Keratinocyte (primary cell): ENCODE data around the gene PCDH9. TPM values are rescaled to one million over a fixed set of nuclear protein-coding genes. Genes with fewer than 3 reads are reported as not detected.

Source experiments
- DNase-seq: peaks from one replicate; pipeline ENCODE4 v3.0.0-alpha.2; 2011; ENCODE audit warnings: low read depth, missing footprints, low spot score
- FAIRE-seq: peaks from 2 replicates; lab custom pipeline; 2011; peaks lifted over from hg19 to GRCh38; lab: Jason Lieb, UNC
- H2AFZ ChIP-seq: 2 replicates; pipeline ENCODE4 v1.6.0; 2012; ENCODE audit warnings: low read length, control low read depth, inconsistent platforms; ENCODE audit not compliant: control insufficient read depth
- H3K27ac ChIP-seq: 2 replicates; pipeline ENCODE4 v1.5.1; 2011; ENCODE audit warnings: low read length; ENCODE audit not compliant: control insufficient read depth, insufficient read depth
- H3K27me3 ChIP-seq: 3 replicates; pipeline ENCODE4 v1.6.0; 2011; ENCODE audit warnings: low read length; ENCODE audit not compliant: control insufficient read depth, insufficient read depth; ENCODE audit errors: extremely low read depth
- H3K36me3 ChIP-seq, 2 experiments: 2 replicates in 1 of 2; 3 replicates in 1 of 2; pipeline ENCODE4 v1.5.1; 2011; ENCODE audit warnings: low read length in 2 of 2, mild to moderate bottlenecking in 1 of 2; ENCODE audit not compliant: control insufficient read depth in 2 of 2, insufficient read depth in 2 of 2; ENCODE audit errors: extremely low read depth in 1 of 2
- H3K4me1 ChIP-seq: 3 replicates; pipeline ENCODE4 v1.5.1; 2011; ENCODE audit warnings: low read length; ENCODE audit not compliant: control insufficient read depth, insufficient read depth; ENCODE audit errors: extremely low read depth
- H3K4me2 ChIP-seq: 3 replicates; pipeline ENCODE4 v1.6.0; 2011; ENCODE audit warnings: low read depth, low read length; ENCODE audit not compliant: control insufficient read depth, insufficient read depth; ENCODE audit errors: extremely low read depth
- H3K4me3 ChIP-seq, 3 experiments: fragments of 200-600 bp in 1 of 3; sonication (generic) in 1 of 3; 2 replicates in 2 of 3; 3 replicates in 1 of 3; pipeline ENCODE4 v1.5.1; 2011 to 2016; ENCODE audit warnings: low read length in 3 of 3, mild to moderate bottlenecking in 3 of 3, control low read depth in 2 of 3, inconsistent platforms in 1 of 3, low read depth in 1 of 3, mixed read lengths in 1 of 3, mixed run types in 1 of 3, moderate library complexity in 1 of 3; ENCODE audit not compliant: control insufficient read depth in 2 of 3, insufficient read depth in 2 of 3; ENCODE audit errors: extremely low read depth in 1 of 3
- H3K79me2 ChIP-seq: 2 replicates; pipeline ENCODE4 v1.6.0; 2012; ENCODE audit warnings: low read length; ENCODE audit not compliant: control insufficient read depth, insufficient read depth
- H3K9ac ChIP-seq: 3 replicates; pipeline ENCODE4 v1.6.0; 2011; ENCODE audit warnings: low read length; ENCODE audit not compliant: control insufficient read depth, insufficient read depth; ENCODE audit errors: extremely low read depth
- H3K9me1 ChIP-seq: 3 replicates; pipeline ENCODE4 v1.6.0; 2011; ENCODE audit warnings: low read length; ENCODE audit not compliant: control insufficient read depth, insufficient read depth; ENCODE audit errors: extremely low read depth
- H3K9me3 ChIP-seq: 2 replicates; pipeline ENCODE4 v1.5.1; 2012; ENCODE audit warnings: low read depth, low read length; ENCODE audit not compliant: control insufficient read depth
- H4K20me1 ChIP-seq: 3 replicates; pipeline ENCODE4 v1.6.0; 2011; ENCODE audit warnings: low read length; ENCODE audit not compliant: control insufficient read depth, insufficient read depth; ENCODE audit errors: extremely low read depth
- EZH2 ChIP-seq: IDR thresholded peaks from one replicate; pipeline ENCODE4 v1.6.1; 2012; ENCODE audit warnings: inconsistent platforms, mild to moderate bottlenecking, low read length, moderate library complexity
- dilution Hi-C: fragments of 300-500 bp; cut with MboI; formaldehyde crosslinking; loops from one replicate; pipeline ENCODE4 v1.7.0; 2020; ENCODE audit warnings: low sequenced_read_pairs; ENCODE audit not compliant: extremely low pct_ligation_motif_present
- polyA plus RNA-seq, 5 experiments: library from polyadenylated mRNA; depleted of rRNA in 3 of 5; stranded (reverse) in 3 of 5; stranded (forward) in 1 of 5; unstranded in 1 of 5; fragments of >200 nt; gene quantifications; 1 replicate in 1 of 5; 2 replicates in 3 of 5; 3 replicates in 1 of 5; pipeline versions ENCODE4 v1.2.1 to v1.2.3, GENCODE V29; 2011 to 2012; ENCODE audit warnings: missing spikeins in 2 of 5, low read depth in 1 of 5, low replicate concordance in 1 of 5
- TF ChIP-seq, protein P1 (sequence below), 3 experiments: IDR thresholded peaks in 1 of 3; conservative IDR thresholded peaks in 1 of 3; optimal IDR thresholded peaks in 1 of 3; 2 replicates in 2 of 3; 3 replicates in 1 of 3; pipeline versions ENCODE3 to v1.5.1; 2011; ENCODE audit warnings: low read length in 3 of 3, mild to moderate bottlenecking in 3 of 3, moderate library complexity in 2 of 3, control low read depth in 1 of 3, inconsistent platforms in 1 of 3; ENCODE audit not compliant: insufficient read depth in 2 of 3; ENCODE audit errors: extremely low read depth in 1 of 3

The PCDH9 gene
- polyA plus RNA-seq, 1 donor (not counting 4 experiments of a cell fraction or from before 2014, with no cell fraction given), result 0.21 TPM

DNA sequence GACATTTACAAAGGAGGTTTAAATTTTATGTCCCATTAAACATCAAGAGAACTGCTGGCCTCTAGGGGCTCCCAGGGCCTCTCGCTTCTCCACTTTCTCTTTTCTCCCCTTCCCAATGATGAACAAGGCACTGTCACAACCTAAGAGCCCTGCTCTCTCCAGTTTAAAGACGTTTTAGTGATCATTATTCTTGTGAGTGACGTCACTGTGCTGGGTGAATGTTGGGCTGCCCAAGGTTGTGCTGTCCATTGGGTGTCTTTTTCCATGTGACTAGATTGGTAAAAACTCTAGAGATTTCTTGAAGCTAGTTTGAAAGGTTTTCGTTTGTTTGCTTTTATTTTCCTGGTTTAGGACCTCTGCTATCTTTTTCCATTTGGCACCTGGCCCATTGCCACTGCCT, 602.6 kb downstream of the PCDH9 start:
- TF ChIP-seq, protein P1, sequence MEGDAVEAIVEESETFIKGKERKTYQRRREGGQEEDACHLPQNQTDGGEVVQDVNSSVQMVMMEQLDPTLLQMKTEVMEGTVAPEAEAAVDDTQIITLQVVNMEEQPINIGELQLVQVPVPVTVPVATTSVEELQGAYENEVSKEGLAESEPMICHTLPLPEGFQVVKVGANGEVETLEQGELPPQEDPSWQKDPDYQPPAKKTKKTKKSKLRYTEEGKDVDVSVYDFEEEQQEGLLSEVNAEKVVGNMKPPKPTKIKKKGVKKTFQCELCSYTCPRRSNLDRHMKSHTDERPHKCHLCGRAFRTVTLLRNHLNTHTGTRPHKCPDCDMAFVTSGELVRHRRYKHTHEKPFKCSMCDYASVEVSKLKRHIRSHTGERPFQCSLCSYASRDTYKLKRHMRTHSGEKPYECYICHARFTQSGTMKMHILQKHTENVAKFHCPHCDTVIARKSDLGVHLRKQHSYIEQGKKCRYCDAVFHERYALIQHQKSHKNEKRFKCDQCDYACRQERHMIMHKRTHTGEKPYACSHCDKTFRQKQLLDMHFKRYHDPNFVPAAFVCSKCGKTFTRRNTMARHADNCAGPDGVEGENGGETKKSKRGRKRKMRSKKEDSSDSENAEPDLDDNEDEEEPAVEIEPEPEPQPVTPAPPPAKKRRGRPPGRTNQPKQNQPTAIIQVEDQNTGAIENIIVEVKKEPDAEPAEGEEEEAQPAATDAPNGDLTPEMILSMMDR (optimal IDR thresholded peaks at IDR 0.05 in 1 of 3, IDR thresholded peaks at IDR 0.05 in 1 of 3, conservative IDR thresholded peaks at IDR 0.05 in 1 of 3; ENCODE audit: extremely low read depth in 1 of 3, insufficient read depth in 2 of 3, low read length in 3 of 3), result no peak
- TF ChIP-seq EZH2, result no peak
- H3K9me3 ChIP-seq, result no peaks in the 10 kb centered on the region
- no peak overlapping the region for H3K9ac ChIP-seq
- no peak overlapping the region for H2AFZ ChIP-seq
- H3K9me1 ChIP-seq, result no peaks in the 10 kb centered on the region
- H3K27ac ChIP-seq, result no peak overlapping the region
- dilution Hi-C loops, result no loop called here
- no peak for FAIRE-seq
- no peaks in the 10 kb centered on the region for H4K20me1 ChIP-seq
- no peaks in the 10 kb centered on the region for H3K36me3 ChIP-seq
- H3K27me3 ChIP-seq, result no peaks in the 10 kb centered on the region
- H3K79me2 ChIP-seq, result no peaks in the 10 kb centered on the region
- DNase-seq, result no peak
- H3K4me3 ChIP-seq, result no peak overlapping the region
- no peak overlapping the region for H3K4me2 ChIP-seq
- no peaks in the 10 kb centered on the region for H3K4me1 ChIP-seq

DNA sequence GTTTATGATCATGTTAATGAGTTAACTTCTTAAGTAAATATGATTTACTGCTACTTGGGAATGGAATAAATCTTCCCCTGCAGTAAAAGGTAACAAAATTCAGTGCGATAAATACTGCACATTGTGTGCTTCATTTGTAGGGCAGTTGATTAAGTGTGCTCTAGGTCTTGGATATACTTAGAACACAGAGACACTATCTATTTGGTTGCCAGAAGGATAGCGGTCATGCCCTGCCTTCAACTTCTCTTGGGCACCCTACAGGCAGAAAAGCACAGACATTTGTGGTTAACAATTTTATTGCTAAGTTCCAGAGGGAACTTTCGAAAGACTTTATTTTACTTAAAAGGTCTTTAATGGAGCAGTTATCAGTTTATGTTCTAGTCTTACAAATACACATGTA, 605.8 kb downstream of the PCDH9 start:
- no peak for DNase-seq
- Histone ChIP-seq H3K4me2 (no peak overlapping the region), H3K79me2 (no peaks in the 10 kb centered on the region), H3K9ac (no peak overlapping the region), H3K4me3 (no peak overlapping the region), H3K9me3 (no peaks in the 10 kb centered on the region), H3K27me3 (no peaks in the 10 kb centered on the region), H3K4me1 (no peaks in the 10 kb centered on the region), H3K9me1 (no peaks in the 10 kb centered on the region), H4K20me1 (no peaks in the 10 kb centered on the region), H2AFZ (no peak overlapping the region), H3K36me3 (no peaks in the 10 kb centered on the region), H3K27ac (no peak overlapping the region)
- no peak for FAIRE-seq
- TF ChIP-seq, protein P1 (optimal IDR thresholded peaks at IDR 0.05 in 1 of 3, IDR thresholded peaks at IDR 0.05 in 1 of 3, conservative IDR thresholded peaks at IDR 0.05 in 1 of 3; ENCODE audit: extremely low read depth in 1 of 3, insufficient read depth in 2 of 3, low read length in 3 of 3), result no peak
- TF ChIP-seq EZH2, result no peak
- dilution Hi-C loops, result no loop called here
